Adipose tissue (tissue), 3 donors: ENCODE measurements around the gene PRKCA. TPM values are rescaled to one million over a fixed set of nuclear protein-coding genes. Genes with fewer than 3 reads are reported as not detected.

Experiments
- H3K27ac ChIP-seq: one replicate; pipeline ENCODE4 v1.5.1; 2013; ENCODE audit warnings: low read depth, low read length
- WGBS, 3 donors: extraction: QIAGEN DNeasy Blood & Tissue Kit; methylation state at CpG; one replicate each; pipeline ENCODE4 v1.1.7; 2013; 5-methylcytosine and 5-hydroxymethylcytosine counted together
- polyA plus RNA-seq, 3 donors: library from polyadenylated mRNA; stranded (reverse); fragments of 200-250 nt; gene quantifications; one replicate each; pipeline ENCODE4 v1.2.3, GENCODE V29; 2013
- donor health status: healthy with polysubstance abuse.
- donor health status: Bipolar disorder and iron deficiency.
- donor health status: healthy.

The PRKCA gene
- polyA plus RNA-seq, 3 donors, result 2.1 to 6.3 (median 2.3) TPM

- 88 to 99% (median 93%) methylated on average over 5 of the region's 5 CpGs for WGBS, 3 donors
- no peak overlapping the region for H3K27ac ChIP-seq
These were observed 229.5 kb downstream of the PRKCA start for GRCh38 chr17:66531851-66532295.

- no peak overlapping the region for H3K27ac ChIP-seq
- 58 to 68% (median 60%) methylated on average over 9 of the region's 9 CpGs for WGBS, 3 donors
These were observed 231.2 kb downstream of the PRKCA start for GRCh38 chr17:66533572-66533971.

GRCh38 chr17:66533986-66534385 lies 231.6 kb downstream of the PRKCA start:
- 61 to 71% (median 63%) methylated on average over 5 of the region's 5 CpGs for WGBS, 3 donors

GRCh38 chr17:66535611-66536010 lies 233.2 kb downstream of the PRKCA start:
- 38 to 60% (median 48%) methylated on average over 1 of the region's 1 CpG for WGBS, 3 donors
- H3K27ac ChIP-seq, result no peak overlapping the region

More at GRCh38 chr17:66533986-66534385, 231.6 kb downstream of the PRKCA start:
- no peak overlapping the region for H3K27ac ChIP-seq

DNA sequence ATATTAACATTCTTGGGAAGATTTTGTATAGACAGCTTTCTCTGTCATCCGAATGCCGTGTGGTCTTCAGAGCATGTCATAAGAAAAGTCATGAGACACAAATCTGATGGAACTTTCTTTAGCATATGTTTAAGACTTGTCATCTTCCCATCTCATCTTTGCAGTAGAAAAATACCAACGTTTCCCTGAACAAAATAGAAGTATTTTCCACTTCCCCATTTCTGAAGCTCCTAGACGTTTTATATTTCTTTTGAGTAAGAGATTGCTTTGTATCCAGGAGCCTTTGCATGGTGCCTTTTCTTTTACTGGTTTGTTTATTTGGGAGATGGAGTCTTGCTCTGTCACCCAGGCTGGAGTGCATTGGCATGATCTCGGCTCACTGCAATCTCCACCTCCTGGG lies 235.1 kb downstream of the PRKCA start:
- no peak overlapping the region for H3K27ac ChIP-seq
- WGBS, 3 donors, result 74 to 82% (median 76%) methylated on average over 5 of the region's 5 CpGs

DNA sequence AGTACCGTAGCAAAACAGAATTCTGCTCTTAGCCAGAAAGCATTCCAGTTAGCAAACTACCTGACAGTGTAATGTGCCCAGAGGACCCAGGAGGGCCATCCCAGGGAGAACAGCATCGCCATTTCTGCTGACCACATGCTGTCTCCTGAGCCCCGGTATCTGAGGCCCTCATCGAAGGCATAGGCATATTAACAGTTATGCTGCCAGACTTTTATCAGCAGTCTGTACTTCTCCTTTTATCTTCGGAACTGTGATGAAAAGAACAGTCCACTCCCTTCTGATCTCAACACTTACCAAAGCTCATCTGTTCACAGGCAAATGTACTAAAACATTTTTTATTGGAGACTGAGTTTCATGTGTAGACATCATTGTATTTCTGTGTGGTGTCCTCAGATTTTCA lies 236.4 kb downstream of the PRKCA start:
- WGBS, 3 donors, result 52 to 77% (median 76%) methylated on average over 5 of the region's 5 CpGs
- H3K27ac ChIP-seq, result no peak overlapping the region

- no peak overlapping the region for H3K27ac ChIP-seq
- 48 to 75% (median 62%) methylated on average over 17 of the region's 17 CpGs for WGBS, 3 donors
These were observed 237.8 kb downstream of the PRKCA start for GRCh38 chr17:66540131-66540781.

- 72 to 81% (median 72%) methylated on average over 8 of the region's 8 CpGs for WGBS, 3 donors
- H3K27ac ChIP-seq, result no peak overlapping the region
These were observed 239.2 kb downstream of the PRKCA start for GRCh38 chr17:66541461-66542128.

DNA sequence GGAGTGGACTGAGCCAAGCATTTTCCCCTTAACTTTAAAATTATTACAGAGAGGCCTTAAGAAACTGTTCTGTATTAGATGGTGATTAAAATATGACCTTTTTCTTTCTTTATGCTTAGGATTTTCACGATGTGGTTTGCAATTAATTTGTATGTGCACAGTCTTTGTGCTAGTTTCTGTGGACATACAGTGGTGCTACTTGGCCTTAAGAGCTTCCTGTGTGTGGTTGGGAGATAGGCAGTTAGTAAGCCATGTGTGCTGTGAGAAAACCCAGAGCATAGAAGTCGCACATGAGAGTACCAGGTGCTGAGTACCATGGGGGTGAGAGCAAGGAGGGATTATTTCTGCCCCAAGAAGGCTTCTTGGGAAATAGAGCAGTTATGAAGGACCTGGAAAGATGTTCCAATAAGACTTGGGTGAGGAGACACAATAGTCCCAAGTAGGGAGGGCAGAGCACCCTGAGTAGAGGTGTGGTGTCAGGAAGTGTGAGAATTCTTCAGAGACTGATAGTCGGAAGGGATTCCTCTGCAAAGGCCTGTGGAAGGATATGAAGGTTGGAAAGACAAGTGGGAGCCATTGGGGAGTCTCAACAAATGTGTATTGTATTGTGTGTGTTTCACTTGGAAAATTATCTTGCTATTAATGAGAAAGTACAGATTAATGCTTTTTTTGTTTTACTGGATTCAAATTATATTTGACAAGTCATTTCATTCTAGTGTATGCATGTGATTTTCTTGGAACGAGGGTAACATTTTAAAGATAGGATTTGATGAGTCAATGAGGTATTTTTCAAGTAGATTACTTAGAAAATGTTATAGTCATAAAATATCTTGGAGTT lies 239.9 kb downstream of the PRKCA start:
- WGBS, 3 donors, result 56 to 77% (median 62%) methylated on average over 4 of the region's 4 CpGs
- no peak overlapping the region for H3K27ac ChIP-seq

GRCh38 chr17:66542967-66543520 lies 240.6 kb downstream of the PRKCA start:
- WGBS, 3 donors, result 90 to 93% (median 90%) methylated on average over 3 of the region's 3 CpGs
- no peak overlapping the region for H3K27ac ChIP-seq

GRCh38 chr17:66543526-66543925 lies 241.1 kb downstream of the PRKCA start:
- 91 to 95% (median 92%) methylated on average over 2 of the region's 2 CpGs for WGBS, 3 donors
- H3K27ac ChIP-seq, result no peak overlapping the region

DNA sequence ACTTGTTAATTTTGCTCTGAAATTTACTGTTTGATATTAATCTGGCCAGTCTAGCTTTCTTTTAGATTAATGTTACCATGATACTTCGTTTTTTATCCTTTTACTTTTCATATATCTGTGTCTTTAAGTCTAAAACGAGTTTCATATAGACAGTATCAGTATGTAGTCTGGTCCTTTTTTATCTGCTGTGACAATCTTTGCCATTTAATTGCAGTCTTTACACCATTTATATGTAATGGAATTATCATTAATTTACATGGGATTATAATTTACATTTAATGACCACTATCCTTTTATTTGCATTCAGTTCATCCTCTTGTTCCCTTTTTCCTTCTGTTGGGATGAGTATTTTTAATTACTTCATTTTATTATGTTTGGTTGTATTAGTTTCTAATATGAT lies 243.5 kb downstream of the PRKCA start:
- 84 to 87% (median 86%) methylated on average over 2 of the region's 2 CpGs for WGBS, 3 donors
- no peak overlapping the region for H3K27ac ChIP-seq

GRCh38 chr17:66547151-66547865 lies 244.9 kb downstream of the PRKCA start:
- WGBS, 3 donors, result 57 to 84% (median 81%) methylated on average over 3 of the region's 3 CpGs
- H3K27ac ChIP-seq, result no peak overlapping the region

- no peak overlapping the region for H3K27ac ChIP-seq
These were observed 245.7 kb downstream of the PRKCA start for GRCh38 chr17:66548158-66548557.

DNA sequence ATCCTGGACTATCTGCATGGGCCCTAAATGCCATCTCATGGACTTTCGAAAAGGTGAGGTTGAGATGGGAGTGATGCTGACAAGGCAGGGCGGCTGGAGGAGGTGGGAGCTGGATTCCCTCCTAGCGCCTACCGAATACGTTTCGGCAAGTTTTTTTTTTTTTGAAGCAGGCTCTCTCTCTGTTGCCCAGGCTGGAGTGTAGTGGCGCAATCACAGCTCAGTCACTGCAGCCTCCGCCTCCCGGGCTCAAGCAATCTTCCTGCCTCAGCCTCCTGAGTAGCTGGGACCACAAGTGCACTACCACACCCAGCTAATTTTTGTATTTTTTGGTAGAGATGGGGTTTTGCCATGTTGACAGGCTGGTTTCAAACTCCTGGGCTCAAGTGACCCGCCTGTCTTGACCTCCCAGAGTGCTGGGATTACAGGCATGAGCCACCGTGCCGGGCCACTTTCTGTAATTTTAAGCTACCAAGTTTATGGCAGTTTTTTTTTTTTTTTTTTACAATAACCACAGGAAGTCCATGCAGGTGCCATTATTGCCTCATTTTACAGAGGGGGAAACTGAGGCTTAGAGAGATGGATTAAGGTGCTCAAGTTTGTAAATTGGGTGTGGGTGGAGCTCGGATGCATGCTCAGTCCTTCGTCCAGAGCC lies 246.4 kb downstream of the PRKCA start:
- 90 to 94% (median 91%) methylated on average over 14 of the region's 14 CpGs for WGBS, 3 donors
- H3K27ac ChIP-seq, result no peak overlapping the region

More at GRCh38 chr17:66548158-66548557, 245.7 kb downstream of the PRKCA start:
- 47 to 70% (median 48%) methylated on average over 3 of the region's 3 CpGs for WGBS, 3 donors

- WGBS, 3 donors, result 75 to 83% (median 79%) methylated on average over 3 of the region's 3 CpGs
- H3K27ac ChIP-seq, result no peak overlapping the region
These were observed 246.9 kb downstream of the PRKCA start for GRCh38 chr17:66549311-66549704.

DNA sequence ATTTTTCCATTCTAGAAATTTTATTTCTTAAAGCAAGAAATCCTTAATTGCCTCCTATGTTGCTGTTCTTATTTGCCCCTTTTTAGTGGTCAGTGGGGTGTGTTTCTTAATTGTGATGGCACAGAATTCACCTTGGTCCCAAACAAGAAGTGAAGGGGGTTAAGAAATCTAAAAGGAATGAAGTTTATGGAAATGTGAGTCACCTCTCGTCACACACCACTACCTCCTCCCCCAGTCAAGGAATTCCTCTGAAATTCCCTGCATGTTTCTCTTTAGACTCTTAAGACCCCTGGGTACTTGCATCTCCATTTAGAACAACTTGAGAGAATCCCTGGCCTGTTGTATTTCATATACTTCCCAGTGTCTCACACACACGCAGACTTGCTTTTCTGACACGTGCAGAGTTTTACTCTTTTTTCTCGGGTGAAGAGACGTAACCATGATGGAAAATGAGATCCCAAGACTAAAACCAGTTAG lies 247.4 kb downstream of the PRKCA start:
- 78 to 86% (median 79%) methylated on average over 5 of the region's 5 CpGs for WGBS, 3 donors
- H3K27ac ChIP-seq, result no peak overlapping the region

GRCh38 chr17:66551839-66552238 lies 249.4 kb downstream of the PRKCA start:
- WGBS, 3 donors, result 93 to 100% (median 94%) methylated on average over 2 of the region's 2 CpGs

More at GRCh38 chr17:66551839-66552238, 249.4 kb downstream of the PRKCA start:
- H3K27ac ChIP-seq, result no peak overlapping the region
